NK-92 (cell line): ENCODE measurements around the gene E4F1.

Experiments used
- DNase-seq: peaks from one replicate; lab custom pipeline; 2025; ENCODE audit not compliant: unreplicated experiment; lab: John Stamatoyannopoulos, UW

The E4F1 gene

GRCh38 chr16:2270588-2271470 lies 47.4 kb downstream of the E4F1 start:
- DNase-seq: no peak

- no peak for DNase-seq
These were observed 48.6 kb downstream of the E4F1 start for GRCh38 chr16:2271848-2272461.

GRCh38 chr16:2273484-2273883 lies 50.1 kb downstream of the E4F1 start:
- DNase-seq: no peak

GRCh38 chr16:2273931-2274330 lies 50.5 kb downstream of the E4F1 start:
- DNase-seq: no peak

GRCh38 chr16:2275476-2276367 lies 52.3 kb downstream of the E4F1 start:
- DNase-seq: no peak

- no peak for DNase-seq
These were observed 53.2 kb downstream of the E4F1 start for GRCh38 chr16:2276368-2277195.

- no peak for DNase-seq
These were observed 54.3 kb downstream of the E4F1 start for GRCh38 chr16:2277466-2278271.

GRCh38 chr16:2278272-2278608 lies 54.8 kb downstream of the E4F1 start:
- no peak for DNase-seq

GRCh38 chr16:2278956-2279800 lies 55.8 kb downstream of the E4F1 start:
- DNase-seq: no peak

- no peak for DNase-seq
These were observed 57.1 kb downstream of the E4F1 start for GRCh38 chr16:2280461-2280860.

- DNase-seq: no peak
These were observed 57.7 kb downstream of the E4F1 start for GRCh38 chr16:2280981-2281542.

- DNase-seq: no peak
These were observed 58.9 kb downstream of the E4F1 start for GRCh38 chr16:2282262-2282661.

- DNase-seq: no peak
These were observed 59.6 kb downstream of the E4F1 start for GRCh38 chr16:2282866-2283555.

- no peak for DNase-seq
These were observed 60.8 kb downstream of the E4F1 start for GRCh38 chr16:2284001-2284770.

- DNase-seq: no peak
These were observed 61.6 kb downstream of the E4F1 start for GRCh38 chr16:2284797-2285576.
